Loucy (cell line): ENCODE measurements around the gene CRYL1.

Experiments
- EZH2phosphoT487 ChIP-seq: fragments of 200-600 bp; IDR thresholded peaks from 2 replicates; pipeline ENCODE4 v1.6.1; 2018; ENCODE audit warnings: antibody characterized with exemption, mild to moderate bottlenecking, moderate library complexity, borderline replicate concordance
- TF ChIP-seq, protein P1 (sequence below): fragments of 200-600 bp; sonication (generic); conservative IDR thresholded peaks from 2 replicates; pipeline ENCODE4 v1.5.1; 2014; ENCODE audit warnings: mild to moderate bottlenecking, antibody characterized with exemption, low read length

DNA sequence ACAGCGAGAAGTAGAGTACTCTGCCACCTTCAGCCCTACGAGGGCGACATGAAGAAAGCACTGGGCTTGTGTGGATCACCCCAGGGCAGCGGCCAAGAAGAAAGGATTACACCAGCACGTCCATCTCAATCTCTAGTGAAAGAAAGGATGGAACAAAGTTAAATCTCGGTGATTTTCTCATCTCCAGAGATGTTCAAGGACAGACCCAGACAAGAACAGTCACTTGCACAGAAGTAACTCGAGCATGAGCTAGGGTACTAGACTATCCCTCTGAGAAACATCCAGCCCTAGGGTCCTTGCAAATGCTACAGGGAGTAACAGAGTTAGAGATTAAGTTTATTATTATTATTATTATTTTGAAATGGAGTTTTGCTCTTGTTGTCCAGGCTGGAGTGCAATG, 106.7 kb downstream of the CRYL1 start:
- no peak for TF ChIP-seq EZH2phosphoT487
- TF ChIP-seq, protein P1, sequence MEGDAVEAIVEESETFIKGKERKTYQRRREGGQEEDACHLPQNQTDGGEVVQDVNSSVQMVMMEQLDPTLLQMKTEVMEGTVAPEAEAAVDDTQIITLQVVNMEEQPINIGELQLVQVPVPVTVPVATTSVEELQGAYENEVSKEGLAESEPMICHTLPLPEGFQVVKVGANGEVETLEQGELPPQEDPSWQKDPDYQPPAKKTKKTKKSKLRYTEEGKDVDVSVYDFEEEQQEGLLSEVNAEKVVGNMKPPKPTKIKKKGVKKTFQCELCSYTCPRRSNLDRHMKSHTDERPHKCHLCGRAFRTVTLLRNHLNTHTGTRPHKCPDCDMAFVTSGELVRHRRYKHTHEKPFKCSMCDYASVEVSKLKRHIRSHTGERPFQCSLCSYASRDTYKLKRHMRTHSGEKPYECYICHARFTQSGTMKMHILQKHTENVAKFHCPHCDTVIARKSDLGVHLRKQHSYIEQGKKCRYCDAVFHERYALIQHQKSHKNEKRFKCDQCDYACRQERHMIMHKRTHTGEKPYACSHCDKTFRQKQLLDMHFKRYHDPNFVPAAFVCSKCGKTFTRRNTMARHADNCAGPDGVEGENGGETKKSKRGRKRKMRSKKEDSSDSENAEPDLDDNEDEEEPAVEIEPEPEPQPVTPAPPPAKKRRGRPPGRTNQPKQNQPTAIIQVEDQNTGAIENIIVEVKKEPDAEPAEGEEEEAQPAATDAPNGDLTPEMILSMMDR, result no peak
